K562 (cell line): Measurements from ENCODE around the gene GALP. TPM values are rescaled to one million over a fixed set of nuclear protein-coding genes. Genes with fewer than 3 reads are reported as not detected.
A peak's percentile ranks its signal among the peaks of the same experiment; 100 is the strongest.

ENCODE experiments used
- HMG20B ChIP-seq: fragments of 250-450 bp; sonication (Bioruptor Pico); IDR thresholded peaks from 2 replicates; pipeline ENCODE4 v1.5.0; 2021; ENCODE audit warnings: mild to moderate bottlenecking
- LARP7 ChIP-seq: fragments of 450-650 bp; IDR thresholded peaks from 2 replicates; pipeline ENCODE4 v1.6.1; 2016
- SMARCB1 ChIP-seq: IDR thresholded peaks from 2 replicates; pipeline ENCODE4 v1.6.1; 2011; ENCODE audit warnings: improper control_type of control experiment, low read depth; ENCODE audit not compliant: insufficient read length
- TRIM25 ChIP-seq: fragments of 450-650 bp; IDR thresholded peaks from 2 replicates; pipeline ENCODE4 v1.7.0; 2016; ENCODE audit warnings: borderline replicate concordance
- ZBTB11 ChIP-seq, 3 experiments: fragments of 200-800 bp in 1 of 3; fragments of 250-450 bp in 1 of 3; fragments of 450-650 bp in 1 of 3; sonication (Bioruptor Pico) in 1 of 3; sonication (Bioruptor generic) in 1 of 3; formaldehyde crosslinking in 1 of 3; IDR thresholded peaks; 2 replicates each; pipeline versions ENCODE4 v1.6.1 to v1.8.0; 2016 to 2022; ENCODE audit warnings: mild to moderate bottlenecking in 2 of 3, missing genetic modification characterization in 2 of 3, missing compliant biosample characterization in 1 of 3, moderate library complexity in 1 of 3
- ZKSCAN3 ChIP-seq: fragments of 250-450 bp; sonication (Bioruptor Pico); IDR thresholded peaks from 2 replicates; pipeline ENCODE4 v1.4.0; 2020
- polyA plus RNA-seq, 8 experiments: library from polyadenylated mRNA; depleted of rRNA in 4 of 8; stranded (reverse) in 5 of 8; unstranded in 3 of 8; fragments of >200 nt; fragmentation: Nextera tagmentation in 2 of 8; fragmentation: Illumina TruSeq in 1 of 8; extraction: Ambion mirVana in 2 of 8; extraction: Trizol in 1 of 8; gene quantifications; 2 replicates each; pipeline versions ENCODE4 v1.2.1 to v1.2.3, GENCODE V29; 2011 to 2014; ENCODE audit warnings: inconsistent platforms in 1 of 8, missing spikeins in 1 of 8
- total RNA-seq, 7 experiments: library from RNA; depleted of rRNA in 6 of 7; stranded (reverse); fragments of >200 nt in 6 of 7; fragmentation: Illumina TruSeq in 2 of 7; extraction: Trizol in 2 of 7; gene quantifications; 2 replicates each; pipeline versions ENCODE4 v1.2.1 to v1.2.3, GENCODE V29; 2011 to 2021; ENCODE audit warnings: low replicate concordance in 1 of 7
- TF ChIP-seq, protein P1 (sequence below): fragments of 450-650 bp; IDR thresholded peaks from 2 replicates; pipeline ENCODE4 v1.6.1; 2016; ENCODE audit warnings: mild to moderate bottlenecking, moderate library complexity
- TF ChIP-seq, protein P2 (sequence below): IDR thresholded peaks from 2 replicates; pipeline ENCODE4 v1.6.1; 2014; ENCODE audit warnings: antibody characterized with exemption

The GALP gene
- total and polyA plus RNA-seq, 9 of the 15 experiments (the other 6 are each of a cell fraction or from before 2014, with no cell fraction given), result not detected

- TF ChIP-seq ZBTB11 (CRISPR knock-in tag; IDR thresholded peaks at IDR 0.05), result no peak
- TF ChIP-seq, protein P1, sequence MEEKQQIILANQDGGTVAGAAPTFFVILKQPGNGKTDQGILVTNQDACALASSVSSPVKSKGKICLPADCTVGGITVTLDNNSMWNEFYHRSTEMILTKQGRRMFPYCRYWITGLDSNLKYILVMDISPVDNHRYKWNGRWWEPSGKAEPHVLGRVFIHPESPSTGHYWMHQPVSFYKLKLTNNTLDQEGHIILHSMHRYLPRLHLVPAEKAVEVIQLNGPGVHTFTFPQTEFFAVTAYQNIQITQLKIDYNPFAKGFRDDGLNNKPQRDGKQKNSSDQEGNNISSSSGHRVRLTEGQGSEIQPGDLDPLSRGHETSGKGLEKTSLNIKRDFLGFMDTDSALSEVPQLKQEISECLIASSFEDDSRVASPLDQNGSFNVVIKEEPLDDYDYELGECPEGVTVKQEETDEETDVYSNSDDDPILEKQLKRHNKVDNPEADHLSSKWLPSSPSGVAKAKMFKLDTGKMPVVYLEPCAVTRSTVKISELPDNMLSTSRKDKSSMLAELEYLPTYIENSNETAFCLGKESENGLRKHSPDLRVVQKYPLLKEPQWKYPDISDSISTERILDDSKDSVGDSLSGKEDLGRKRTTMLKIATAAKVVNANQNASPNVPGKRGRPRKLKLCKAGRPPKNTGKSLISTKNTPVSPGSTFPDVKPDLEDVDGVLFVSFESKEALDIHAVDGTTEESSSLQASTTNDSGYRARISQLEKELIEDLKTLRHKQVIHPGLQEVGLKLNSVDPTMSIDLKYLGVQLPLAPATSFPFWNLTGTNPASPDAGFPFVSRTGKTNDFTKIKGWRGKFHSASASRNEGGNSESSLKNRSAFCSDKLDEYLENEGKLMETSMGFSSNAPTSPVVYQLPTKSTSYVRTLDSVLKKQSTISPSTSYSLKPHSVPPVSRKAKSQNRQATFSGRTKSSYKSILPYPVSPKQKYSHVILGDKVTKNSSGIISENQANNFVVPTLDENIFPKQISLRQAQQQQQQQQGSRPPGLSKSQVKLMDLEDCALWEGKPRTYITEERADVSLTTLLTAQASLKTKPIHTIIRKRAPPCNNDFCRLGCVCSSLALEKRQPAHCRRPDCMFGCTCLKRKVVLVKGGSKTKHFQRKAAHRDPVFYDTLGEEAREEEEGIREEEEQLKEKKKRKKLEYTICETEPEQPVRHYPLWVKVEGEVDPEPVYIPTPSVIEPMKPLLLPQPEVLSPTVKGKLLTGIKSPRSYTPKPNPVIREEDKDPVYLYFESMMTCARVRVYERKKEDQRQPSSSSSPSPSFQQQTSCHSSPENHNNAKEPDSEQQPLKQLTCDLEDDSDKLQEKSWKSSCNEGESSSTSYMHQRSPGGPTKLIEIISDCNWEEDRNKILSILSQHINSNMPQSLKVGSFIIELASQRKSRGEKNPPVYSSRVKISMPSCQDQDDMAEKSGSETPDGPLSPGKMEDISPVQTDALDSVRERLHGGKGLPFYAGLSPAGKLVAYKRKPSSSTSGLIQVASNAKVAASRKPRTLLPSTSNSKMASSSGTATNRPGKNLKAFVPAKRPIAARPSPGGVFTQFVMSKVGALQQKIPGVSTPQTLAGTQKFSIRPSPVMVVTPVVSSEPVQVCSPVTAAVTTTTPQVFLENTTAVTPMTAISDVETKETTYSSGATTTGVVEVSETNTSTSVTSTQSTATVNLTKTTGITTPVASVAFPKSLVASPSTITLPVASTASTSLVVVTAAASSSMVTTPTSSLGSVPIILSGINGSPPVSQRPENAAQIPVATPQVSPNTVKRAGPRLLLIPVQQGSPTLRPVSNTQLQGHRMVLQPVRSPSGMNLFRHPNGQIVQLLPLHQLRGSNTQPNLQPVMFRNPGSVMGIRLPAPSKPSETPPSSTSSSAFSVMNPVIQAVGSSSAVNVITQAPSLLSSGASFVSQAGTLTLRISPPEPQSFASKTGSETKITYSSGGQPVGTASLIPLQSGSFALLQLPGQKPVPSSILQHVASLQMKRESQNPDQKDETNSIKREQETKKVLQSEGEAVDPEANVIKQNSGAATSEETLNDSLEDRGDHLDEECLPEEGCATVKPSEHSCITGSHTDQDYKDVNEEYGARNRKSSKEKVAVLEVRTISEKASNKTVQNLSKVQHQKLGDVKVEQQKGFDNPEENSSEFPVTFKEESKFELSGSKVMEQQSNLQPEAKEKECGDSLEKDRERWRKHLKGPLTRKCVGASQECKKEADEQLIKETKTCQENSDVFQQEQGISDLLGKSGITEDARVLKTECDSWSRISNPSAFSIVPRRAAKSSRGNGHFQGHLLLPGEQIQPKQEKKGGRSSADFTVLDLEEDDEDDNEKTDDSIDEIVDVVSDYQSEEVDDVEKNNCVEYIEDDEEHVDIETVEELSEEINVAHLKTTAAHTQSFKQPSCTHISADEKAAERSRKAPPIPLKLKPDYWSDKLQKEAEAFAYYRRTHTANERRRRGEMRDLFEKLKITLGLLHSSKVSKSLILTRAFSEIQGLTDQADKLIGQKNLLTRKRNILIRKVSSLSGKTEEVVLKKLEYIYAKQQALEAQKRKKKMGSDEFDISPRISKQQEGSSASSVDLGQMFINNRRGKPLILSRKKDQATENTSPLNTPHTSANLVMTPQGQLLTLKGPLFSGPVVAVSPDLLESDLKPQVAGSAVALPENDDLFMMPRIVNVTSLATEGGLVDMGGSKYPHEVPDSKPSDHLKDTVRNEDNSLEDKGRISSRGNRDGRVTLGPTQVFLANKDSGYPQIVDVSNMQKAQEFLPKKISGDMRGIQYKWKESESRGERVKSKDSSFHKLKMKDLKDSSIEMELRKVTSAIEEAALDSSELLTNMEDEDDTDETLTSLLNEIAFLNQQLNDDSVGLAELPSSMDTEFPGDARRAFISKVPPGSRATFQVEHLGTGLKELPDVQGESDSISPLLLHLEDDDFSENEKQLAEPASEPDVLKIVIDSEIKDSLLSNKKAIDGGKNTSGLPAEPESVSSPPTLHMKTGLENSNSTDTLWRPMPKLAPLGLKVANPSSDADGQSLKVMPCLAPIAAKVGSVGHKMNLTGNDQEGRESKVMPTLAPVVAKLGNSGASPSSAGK, result peak; percentile 91
- TF ChIP-seq, protein P2, sequence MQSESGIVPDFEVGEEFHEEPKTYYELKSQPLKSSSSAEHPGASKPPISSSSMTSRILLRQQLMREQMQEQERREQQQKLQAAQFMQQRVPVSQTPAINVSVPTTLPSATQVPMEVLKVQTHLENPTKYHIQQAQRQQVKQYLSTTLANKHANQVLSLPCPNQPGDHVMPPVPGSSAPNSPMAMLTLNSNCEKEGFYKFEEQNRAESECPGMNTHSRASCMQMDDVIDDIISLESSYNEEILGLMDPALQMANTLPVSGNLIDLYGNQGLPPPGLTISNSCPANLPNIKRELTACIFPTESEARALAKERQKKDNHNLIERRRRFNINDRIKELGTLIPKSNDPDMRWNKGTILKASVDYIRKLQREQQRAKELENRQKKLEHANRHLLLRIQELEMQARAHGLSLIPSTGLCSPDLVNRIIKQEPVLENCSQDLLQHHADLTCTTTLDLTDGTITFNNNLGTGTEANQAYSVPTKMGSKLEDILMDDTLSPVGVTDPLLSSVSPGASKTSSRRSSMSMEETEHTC, result no peak
- TF ChIP-seq LARP7, result no peak
- TF ChIP-seq ZKSCAN3 (CRISPR knock-in tag), result no peak
- no peak for TF ChIP-seq TRIM25
- TF ChIP-seq SMARCB1, result no peak
- TF ChIP-seq HMG20B, result no peak
Measured at GRCh38 chr19:56139847-56140582, 35.8 kb upstream of the GALP start (continued).
